T-cell (primary cell): ENCODE data around the gene PYGB. TPM values are rescaled to one million over a fixed set of nuclear protein-coding genes. Genes with fewer than 3 reads are reported as not detected.

ENCODE experiments used
- ATAC-seq, 4 experiments: fragments of 200-7000 bp in 3 of 4; fragments of 150-1000 bp in 1 of 4; cut with Tn5 transposase; replicated peaks in 1 of 4; 1 replicate in 3 of 4; 2 replicates in 1 of 4; pipeline ENCODE4 v1.10.0; 2021; ENCODE audit warnings: moderate library complexity in 3 of 4, mild to moderate bottlenecking in 2 of 4, moderate number of reproducible peaks in 1 of 4
- CTCF ChIA-PET, 2 donors: fragments of 300-600 bp; sonication (Branson Sonifier 250); formaldehyde crosslinking; loops; one replicate each; lab custom pipeline; 2022; ENCODE audit warnings: antibody characterized with exemption in 2 of 2; lab: Charles Lee
- POLR2A ChIA-PET, 2 donors: fragments of 300-600 bp; sonication (Branson Sonifier 250); formaldehyde crosslinking; loops; one replicate each; lab custom pipeline; 2022; ENCODE audit warnings: antibody characterized with exemption in 2 of 2; lab: Charles Lee
- DNase-seq, 35 experiments: peaks; one replicate each; pipeline versions ENCODE4 v3.0.0 to v3.0.0-alpha.2; 2013 to 2023
- H3K27ac ChIP-seq: one replicate; pipeline ENCODE4 v1.5.1; 2013; ENCODE audit warnings: low read length
- H3K27me3 ChIP-seq, 2 experiments: replicated peaks in 1 of 2; 1 replicate in 1 of 2; 2 replicates in 1 of 2; pipeline versions ENCODE4 v1.6.1 to v1.7.0; 2013; ENCODE audit warnings: low read length in 1 of 2, mixed read lengths in 1 of 2; ENCODE audit not compliant: control insufficient read depth in 2 of 2, insufficient read depth in 2 of 2; ENCODE audit errors: extremely low read depth in 1 of 2
- H3K36me3 ChIP-seq, 2 donors: 1 replicate in 1 of 2; 2 replicates in 1 of 2; pipeline versions ENCODE4 v1.6.1 to v1.7.0; 2013; ENCODE audit warnings: low read length in 1 of 2; ENCODE audit not compliant: control insufficient read depth in 2 of 2, insufficient read depth in 1 of 2; ENCODE audit errors: extremely low read depth in 1 of 2
- H3K4me1 ChIP-seq, 2 experiments: 1 replicate in 1 of 2; 2 replicates in 1 of 2; pipeline versions ENCODE4 v1.6.1 to v1.7.0; 2013; ENCODE audit warnings: low read length in 2 of 2, mixed read lengths in 1 of 2; ENCODE audit not compliant: insufficient read depth in 2 of 2, control insufficient read depth in 1 of 2; ENCODE audit errors: extremely low read depth in 1 of 2
- H3K4me3 ChIP-seq, 2 donors: 1 replicate in 1 of 2; 2 replicates in 1 of 2; pipeline versions ENCODE4 v1.5.1 to v1.7.0; 2013; ENCODE audit warnings: mild to moderate bottlenecking in 2 of 2, low read length in 1 of 2, moderate library complexity in 1 of 2; ENCODE audit not compliant: control insufficient read depth in 1 of 2; ENCODE audit errors: extremely low read depth in 1 of 2
- H3K9me3 ChIP-seq: 2 replicates; pipeline ENCODE4 v1.7.0; 2013
- H3K27ac Mint-ChIP-seq, 2 donors: one replicate each; pipeline ENCODE4 v1.8.0; 2020 to 2021; ENCODE audit warnings: mild to moderate bottlenecking in 2 of 2, mixed read lengths in 2 of 2
- H3K27me3 Mint-ChIP-seq, 2 donors: one replicate each; pipeline ENCODE4 v1.8.0; 2021 to 2022; ENCODE audit warnings: mixed read lengths in 2 of 2
- H3K36me3 Mint-ChIP-seq: one replicate; pipeline ENCODE4 v1.8.0; 2021; ENCODE audit warnings: mixed read lengths
- H3K4me1 Mint-ChIP-seq, 3 donors: one replicate each; pipeline ENCODE4 v1.8.0; 2020 to 2022; ENCODE audit warnings: mixed read lengths in 3 of 3, mild to moderate bottlenecking in 1 of 3
- H3K4me3 Mint-ChIP-seq, 3 donors: one replicate each; pipeline ENCODE4 v1.8.0; 2020 to 2022; ENCODE audit warnings: mild to moderate bottlenecking in 3 of 3, mixed read lengths in 3 of 3, moderate library complexity in 3 of 3
- H3K9me3 Mint-ChIP-seq, 3 donors: one replicate each; pipeline ENCODE4 v1.8.0; 2020 to 2022; ENCODE audit warnings: mixed read lengths in 3 of 3
- WGBS: methylation state at CpG from one replicate; pipeline ENCODE4 v1.1.5; 2013; ENCODE audit warnings: missing lambda C conversion rate; ENCODE audit not compliant: insufficient coverage; 5-methylcytosine and 5-hydroxymethylcytosine counted together
- total RNA-seq, 35 experiments: library from RNA in 6 of 35; stranded (reverse) in 6 of 35; fragments of 120-200 nt in 1 of 35; gene quantifications; one replicate each; pipeline versions ENCODE4 v1.2.1 to v1.2.4 and lab custom pipeline; 2013 to 2026

Gene PYGB
- total RNA-seq, 5 donors from 2014 or later (not counting 1 experiment from before 2014, with no cell fraction given) = 29.7 to 53.4 (median 36.5) TPM

DNA sequence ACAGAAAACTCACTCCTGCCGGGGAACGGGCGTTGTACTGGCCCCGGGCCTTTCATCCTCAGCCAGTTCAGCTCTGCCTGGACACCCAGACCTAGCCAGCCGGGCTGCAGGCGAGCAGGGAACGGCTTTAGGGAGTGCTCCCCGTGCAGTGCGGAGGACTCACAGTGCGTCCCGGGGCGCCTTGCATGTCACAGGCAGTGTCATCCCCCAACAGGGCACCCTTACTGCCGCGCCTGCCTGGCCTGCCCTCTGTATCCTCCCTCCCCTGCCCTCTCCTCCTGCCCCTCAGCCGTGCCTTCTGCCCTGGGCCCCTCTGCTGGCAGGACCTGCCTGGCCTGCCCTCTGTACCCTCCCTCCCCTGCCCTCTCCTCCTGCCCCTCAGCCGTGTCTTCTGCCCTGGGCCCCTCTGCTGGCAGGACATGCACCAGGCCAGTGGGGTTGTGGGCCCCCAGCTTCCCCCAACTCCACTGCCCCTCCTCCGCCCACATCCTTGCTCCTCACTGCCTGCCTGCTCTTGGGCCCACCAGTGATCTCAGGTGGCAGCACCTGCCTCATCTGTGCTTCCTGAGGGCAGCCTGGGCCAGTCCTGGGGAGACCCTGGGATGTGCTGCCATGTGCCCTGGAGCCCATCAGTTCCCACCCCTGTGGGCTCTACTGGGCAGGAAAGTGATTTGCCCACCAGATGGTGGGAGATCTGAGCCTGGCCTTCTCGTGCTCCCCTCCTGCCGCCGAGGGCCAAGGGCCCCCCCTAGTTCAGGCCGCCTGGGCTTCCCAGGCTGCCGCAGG, 43.0 kb downstream of the PYGB start:
- H3K27me3 ChIP-seq = no peaks in the 10 kb centered on the region
- no peak overlapping the region for H3K4me3 ChIP-seq
- ATAC-seq (no peak), DNase-seq (no peak)
- H3K27ac ChIP-seq = no peak overlapping the region
- H3K36me3 Mint-ChIP-seq = peaks cover 31% of the 10 kb centered on the region
- peaks cover 12 to 43% of the 10 kb centered on the region in 2 donors for H3K36me3 ChIP-seq
- POLR2A ChIA-PET = no interaction called here
- H3K4me1 Mint-ChIP-seq = peaks cover 0 to 4% (median 2%) of the 10 kb centered on the region in 3 donors
- CTCF ChIA-PET = no interaction called here
- no peaks in the 10 kb centered on the region for H3K9me3 ChIP-seq
- H3K4me3 Mint-ChIP-seq = no peak overlapping the region
- H3K4me1 ChIP-seq = peaks cover 0 to 7% of the 10 kb centered on the region in 2 experiments
- H3K27me3 Mint-ChIP-seq = no peaks in the 10 kb centered on the region
- 96% methylated on average over 21 of the region's 22 CpGs for WGBS
- no peak overlapping the region for H3K27ac Mint-ChIP-seq
- no peaks in the 10 kb centered on the region for H3K9me3 Mint-ChIP-seq

DNA sequence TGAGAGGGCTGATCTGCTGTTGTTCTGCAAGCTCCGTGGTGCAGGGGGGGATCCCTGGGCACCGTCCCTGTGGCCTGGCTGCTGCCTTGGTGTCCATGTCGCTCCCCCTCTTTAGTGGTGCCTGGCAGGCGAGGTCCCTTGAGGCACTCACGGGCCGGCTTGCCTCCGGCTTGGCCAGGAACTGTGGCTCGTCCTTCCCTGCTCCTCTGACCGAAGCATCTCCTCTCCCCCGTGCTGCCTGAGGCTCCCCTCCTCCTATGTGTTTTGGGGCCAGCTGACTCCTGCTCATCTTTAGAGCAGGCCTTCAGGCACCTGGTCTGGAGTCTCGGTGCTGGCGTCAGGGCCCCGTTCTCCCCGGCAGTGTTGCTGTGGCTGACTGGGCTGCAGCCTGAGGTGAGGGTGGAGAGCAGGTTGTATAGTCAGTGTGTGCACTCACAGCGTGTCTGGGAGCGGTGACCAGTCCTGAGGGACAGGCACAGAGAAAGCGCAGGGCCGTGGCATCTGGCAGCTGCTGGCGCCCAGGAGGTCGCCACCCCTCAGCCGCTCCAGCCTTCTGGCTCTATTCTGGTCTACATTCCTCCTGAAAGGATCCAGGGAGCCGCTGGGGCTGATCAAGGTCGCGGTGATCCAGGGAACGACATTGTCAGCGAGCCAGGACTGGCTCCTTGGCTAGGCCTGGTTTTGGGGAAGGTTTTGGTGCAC, 43.7 kb downstream of the PYGB start:
- WGBS = 96% methylated on average over 25 of the region's 26 CpGs
- peaks cover 18 to 37% of the 10 kb centered on the region in 2 donors for H3K36me3 ChIP-seq
- CTCF ChIA-PET = interaction anchor here in 1 of 2 donors (0.5 kb wide), 1 partner anchor 31 kb away, joined by 3 read pairs; no protein-coding TSS in a partner anchor
- peaks cover 0 to 7% of the 10 kb centered on the region in 2 experiments for H3K4me1 ChIP-seq
- H3K9me3 ChIP-seq = no peaks in the 10 kb centered on the region
- H3K27ac Mint-ChIP-seq = no peak overlapping the region
- no peaks in the 10 kb centered on the region for H3K27me3 ChIP-seq
- H3K27me3 Mint-ChIP-seq = no peaks in the 10 kb centered on the region
- peaks cover 26% of the 10 kb centered on the region for H3K36me3 Mint-ChIP-seq
- no peak for DNase-seq
- no peak overlapping the region for H3K4me3 Mint-ChIP-seq
- no peak for ATAC-seq
- peaks cover 0 to 5% (median 4%) of the 10 kb centered on the region in 3 donors for H3K4me1 Mint-ChIP-seq
- POLR2A ChIA-PET = no interaction called here
- H3K9me3 Mint-ChIP-seq = no peaks in the 10 kb centered on the region
- no peak overlapping the region for H3K27ac ChIP-seq
- H3K4me3 ChIP-seq = no peak overlapping the region

DNA sequence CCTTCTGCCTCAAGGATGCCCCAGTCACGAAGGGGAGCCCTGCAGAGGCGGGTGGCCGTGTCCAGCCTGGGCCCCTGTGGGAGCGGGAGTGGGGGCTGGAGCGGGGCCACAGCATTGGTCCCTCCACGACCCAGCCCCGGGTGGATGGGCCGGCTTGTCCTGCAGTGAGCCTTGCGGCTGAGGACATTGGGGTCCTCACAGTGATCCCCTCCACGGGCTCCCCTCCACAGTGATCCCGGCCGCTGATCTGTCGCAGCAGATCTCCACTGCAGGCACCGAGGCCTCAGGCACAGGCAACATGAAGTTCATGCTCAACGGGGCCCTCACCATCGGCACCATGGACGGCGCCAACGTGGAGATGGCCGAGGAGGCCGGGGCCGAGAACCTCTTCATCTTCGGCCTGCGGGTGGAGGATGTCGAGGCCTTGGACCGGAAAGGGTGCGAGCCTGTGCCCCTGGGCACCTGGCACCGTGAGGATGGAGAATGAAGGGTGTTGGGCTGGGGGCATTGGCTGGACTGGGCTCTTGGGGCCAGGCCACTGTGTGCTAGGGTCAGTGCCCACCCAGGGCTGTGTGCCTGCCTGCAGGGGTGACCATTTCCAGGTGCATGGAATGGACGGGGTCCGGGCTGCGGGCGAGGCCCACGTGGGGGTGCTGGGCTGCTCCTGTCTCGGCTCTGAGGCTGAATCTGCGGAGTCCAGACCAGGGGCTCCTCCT, 44.4 kb downstream of the PYGB start:
- no peak for ATAC-seq
- peaks cover 0 to 6% (median 4%) of the 10 kb centered on the region in 3 donors for H3K4me1 Mint-ChIP-seq
- no peak overlapping the region for H3K4me3 Mint-ChIP-seq
- no peak for DNase-seq
- peaks cover 0 to 7% of the 10 kb centered on the region in 2 experiments for H3K4me1 ChIP-seq
- no peaks in the 10 kb centered on the region for H3K9me3 Mint-ChIP-seq
- H3K4me3 ChIP-seq = no peak overlapping the region
- ChIA-PET POLR2A (no interaction called here), CTCF (interaction anchor here in 1 of 2 donors (0.5 kb wide), 1 partner anchor 30 kb away, joined by 3 read pairs; no protein-coding TSS in a partner anchor)
- H3K27ac ChIP-seq = no peak overlapping the region
- WGBS = 95% methylated on average over 33 of the region's 35 CpGs
- peaks cover 21 to 35% of the 10 kb centered on the region in 2 donors for H3K36me3 ChIP-seq
- H3K27me3 Mint-ChIP-seq = no peaks in the 10 kb centered on the region
- H3K27me3 ChIP-seq = no peaks in the 10 kb centered on the region
- peaks cover 20% of the 10 kb centered on the region for H3K36me3 Mint-ChIP-seq
- no peaks in the 10 kb centered on the region for H3K9me3 ChIP-seq
- H3K27ac Mint-ChIP-seq = no peak overlapping the region

DNA sequence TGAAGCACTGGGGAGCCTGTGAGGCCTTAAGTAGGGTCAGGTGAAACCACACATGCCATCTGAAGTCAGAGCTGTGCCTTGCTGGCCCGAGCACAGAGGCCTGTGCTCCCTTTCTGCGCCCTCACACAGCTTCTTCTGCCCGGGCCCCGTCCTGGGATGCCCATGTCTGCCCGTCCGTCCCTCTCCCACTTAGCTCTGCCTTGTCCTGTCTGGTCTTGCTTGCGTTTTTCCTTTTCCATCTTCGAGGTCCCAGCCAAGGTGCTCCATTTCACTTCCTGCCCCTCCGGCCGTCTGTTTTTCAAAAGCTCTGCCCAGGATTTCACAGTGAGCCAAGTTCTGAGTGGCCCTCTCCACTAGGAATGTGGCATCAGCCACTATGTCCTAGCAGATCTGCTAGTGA, 45.6 kb downstream of the PYGB start:
- H3K27ac ChIP-seq = no peak overlapping the region
- WGBS = 88% methylated on average over 9 of the region's 10 CpGs
- DNase-seq (no peak), ATAC-seq (no peak)
- no peaks in the 10 kb centered on the region for H3K27me3 Mint-ChIP-seq
- H3K36me3 ChIP-seq = peaks cover 26 to 27% of the 10 kb centered on the region in 2 donors
- H3K27me3 ChIP-seq = no peaks in the 10 kb centered on the region
- H3K4me3 Mint-ChIP-seq = no peak overlapping the region
- H3K4me3 ChIP-seq = no peak overlapping the region
- H3K36me3 Mint-ChIP-seq = peaks cover 18% of the 10 kb centered on the region
- H3K9me3 ChIP-seq = no peaks in the 10 kb centered on the region
- H3K4me1 ChIP-seq = peaks cover 0 to 7% of the 10 kb centered on the region in 2 experiments
- H3K4me1 Mint-ChIP-seq = peaks cover 0 to 6% (median 4%) of the 10 kb centered on the region in 3 donors
- no peaks in the 10 kb centered on the region for H3K9me3 Mint-ChIP-seq
- ChIA-PET POLR2A (interaction anchor here in 1 of 2 donors (0.5 kb wide), 1 partner anchor 98 kb away, joined by 3 read pairs; no protein-coding TSS in a partner anchor), CTCF (interaction anchor here in 1 of 2 donors (0.6 kb wide), 1 partner anchor 195 kb away, joined by 3 read pairs; no protein-coding TSS in a partner anchor)
- H3K27ac Mint-ChIP-seq = peak overlapping the region in 1 of 2 donors; percentile 34

DNA sequence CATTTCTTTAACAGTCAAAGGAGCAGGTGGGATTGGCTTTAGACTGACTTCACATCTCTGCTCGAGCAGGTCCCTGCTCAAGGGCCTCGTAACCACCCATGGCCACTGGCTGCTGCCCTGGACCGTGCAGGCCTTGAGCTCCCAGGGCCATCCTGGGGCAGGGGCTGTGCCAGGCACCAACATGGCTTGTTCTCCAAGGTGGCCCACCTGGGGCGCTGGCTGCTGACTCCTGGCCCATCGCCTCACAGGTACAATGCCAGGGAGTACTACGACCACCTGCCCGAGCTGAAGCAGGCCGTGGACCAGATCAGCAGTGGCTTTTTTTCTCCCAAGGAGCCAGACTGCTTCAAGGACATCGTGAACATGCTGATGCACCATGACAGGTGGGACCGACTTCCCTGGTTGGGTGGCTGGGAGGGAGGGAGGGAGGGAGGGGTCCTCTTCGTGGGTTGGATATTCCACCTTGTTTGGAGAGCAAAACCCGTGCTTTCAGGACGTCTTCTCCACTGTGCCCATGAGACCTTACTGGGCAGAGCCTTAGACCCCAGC, 46.1 kb downstream of the PYGB start:
- DNase-seq (no peak), ATAC-seq (no peak)
- ChIA-PET CTCF (interaction anchor here (0.6 to 2.8 kb wide), 2 partner anchors 105 to 195 kb away, joined by 3 to 6 read pairs; no protein-coding TSS in a partner anchor), POLR2A (no interaction called here)
- Mint-ChIP-seq H3K36me3 (peaks cover 17% of the 10 kb centered on the region), H3K4me1 (peaks cover 0 to 6% (median 4%) of the 10 kb centered on the region in 3 donors), H3K27ac (peak overlapping the region in 1 of 2 donors; percentile 34), H3K4me3 (no peak overlapping the region), H3K9me3 (no peaks in the 10 kb centered on the region), H3K27me3 (no peaks in the 10 kb centered on the region)
- H3K4me3 ChIP-seq = no peak overlapping the region
- H3K27ac ChIP-seq = no peak overlapping the region
- no peaks in the 10 kb centered on the region for H3K9me3 ChIP-seq
- peaks cover 0 to 7% of the 10 kb centered on the region in 2 experiments for H3K4me1 ChIP-seq
- no peaks in the 10 kb centered on the region for H3K27me3 ChIP-seq
- H3K36me3 ChIP-seq = peaks cover 25 to 31% of the 10 kb centered on the region in 2 donors
- 90% methylated on average over 13 of the region's 13 CpGs for WGBS
